ENCODE data around the gene IGFBPL1.
"Not testable (repeated sequence)": the region's sequence is repeated elsewhere in the genome, so short reads cannot be mapped to it uniquely, and the experiment has no call there.

The IGFBPL1 gene

DNA sequence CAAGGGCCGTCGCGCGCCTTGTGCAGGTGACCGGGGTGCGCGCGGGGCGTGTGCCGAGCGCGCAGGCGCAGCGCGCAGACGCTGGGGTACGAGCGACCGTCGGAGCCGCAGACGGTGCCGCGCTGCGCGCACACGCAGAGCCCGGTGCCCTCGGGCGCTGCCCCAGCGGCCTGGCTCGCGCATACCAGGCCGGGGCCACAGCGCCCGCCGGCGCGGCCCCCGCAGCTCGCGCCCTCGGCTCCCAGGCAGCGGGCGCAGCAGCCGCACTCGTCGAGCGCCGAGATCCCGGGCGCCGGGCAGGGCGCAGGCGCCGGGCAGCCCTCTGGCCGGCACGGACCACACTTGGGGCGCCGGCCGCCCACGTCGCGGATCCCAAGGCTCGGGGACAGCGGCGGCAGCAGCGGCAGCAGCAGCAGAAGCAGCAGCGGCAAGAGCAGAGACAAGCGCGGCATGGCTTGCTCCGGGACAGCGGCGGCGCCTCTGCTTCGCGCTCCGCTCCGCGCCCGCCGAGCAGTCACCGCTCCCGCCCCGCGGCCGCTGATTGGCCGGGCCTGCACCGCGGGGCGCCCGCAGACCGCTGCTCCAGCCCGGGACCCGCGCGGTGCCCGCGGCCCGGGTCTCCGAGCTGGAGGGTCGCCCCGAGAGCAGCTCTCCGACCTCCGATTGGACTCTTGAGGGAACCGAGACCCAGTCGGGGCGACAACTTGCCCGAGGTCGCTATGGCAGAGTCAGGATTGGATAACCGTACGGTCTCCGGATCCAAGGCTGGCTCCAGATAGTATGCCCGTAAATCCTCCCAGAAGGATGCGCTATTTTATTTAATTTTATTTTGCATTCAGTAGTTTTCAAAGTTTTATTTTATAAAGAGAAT is at the start of gene IGFBPL1:
Gene IGFBPL1, minus strand, starts transcription at position 482 of the 871 bp plus-strand sequence. Its CDS starts 30 bp downstream, at position 452.
- no peak for DNase-seq

GRCh38 chr9:38472583-38473249 is 48.5 kb upstream of the IGFBPL1 start:
- DNase-seq, result not testable (repeated sequence)

GRCh38 chr9:38467404-38467803 is 43.1 kb upstream of the IGFBPL1 start:
- no peak for DNase-seq

DNA sequence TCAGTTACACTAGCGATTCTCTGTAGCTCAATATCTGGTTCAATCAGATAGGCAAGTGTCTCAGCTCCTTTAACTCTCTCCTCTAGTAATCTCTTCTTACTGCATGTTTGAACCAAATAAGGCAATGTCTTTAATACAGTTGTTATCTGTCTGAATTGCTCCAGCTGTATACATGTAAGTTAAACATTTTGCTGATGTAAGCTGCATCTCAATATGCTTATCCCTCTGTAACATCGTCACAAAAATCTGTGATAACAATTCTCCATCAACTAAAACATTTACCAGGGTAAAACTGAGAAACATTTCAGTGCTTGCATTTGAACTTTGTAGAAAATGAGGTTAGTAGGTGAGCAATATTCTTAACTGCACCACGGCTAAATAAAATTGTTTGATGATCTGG is 29.6 kb upstream of the IGFBPL1 start:
- no peak for DNase-seq

DNA sequence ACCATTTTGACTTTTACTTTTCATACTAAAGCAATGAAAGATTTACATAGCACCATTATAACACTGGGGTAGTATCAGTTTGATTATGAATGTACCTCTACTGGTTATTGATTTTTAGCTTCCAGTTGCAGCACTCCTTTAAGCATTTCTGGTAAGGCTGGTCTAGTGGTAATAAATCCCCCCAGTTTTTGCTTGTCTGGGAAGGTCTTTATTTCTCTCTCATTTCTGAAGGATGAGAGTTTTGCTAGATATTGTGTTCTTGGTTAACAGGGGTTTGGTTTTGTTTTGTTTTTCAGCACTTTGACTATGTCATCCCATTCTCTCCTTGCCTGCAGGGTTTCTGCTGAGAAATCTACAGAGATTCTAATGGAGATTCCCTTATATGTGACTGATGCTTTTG is 26.9 kb upstream of the IGFBPL1 start:
- no peak for DNase-seq

- DNase-seq, result no peak
Observed at GRCh38 chr9:38447703-38448102, 23.4 kb upstream of the IGFBPL1 start.

GRCh38 chr9:38445154-38446043 is 21.1 kb upstream of the IGFBPL1 start:
- DNase-seq, result no peak

DNA sequence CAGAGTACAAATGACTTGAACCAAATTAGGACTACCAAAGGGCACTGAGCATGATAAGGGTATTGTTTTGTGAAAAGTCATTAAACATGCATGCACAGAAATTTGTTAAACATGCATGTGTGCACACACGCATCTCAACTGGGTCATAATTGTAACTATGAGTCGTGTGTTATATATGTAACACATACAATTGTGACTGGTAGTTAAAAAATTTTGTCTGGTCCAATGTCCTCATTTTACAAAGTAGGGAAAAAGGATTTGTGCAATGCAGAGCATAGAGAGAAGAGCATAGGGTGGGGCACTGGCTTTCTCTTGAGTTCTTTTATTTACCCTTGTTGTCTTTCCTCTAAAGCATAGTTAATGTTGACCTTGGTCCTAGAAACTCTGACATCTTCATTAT is 19.3 kb upstream of the IGFBPL1 start:
- no peak for DNase-seq

DNA sequence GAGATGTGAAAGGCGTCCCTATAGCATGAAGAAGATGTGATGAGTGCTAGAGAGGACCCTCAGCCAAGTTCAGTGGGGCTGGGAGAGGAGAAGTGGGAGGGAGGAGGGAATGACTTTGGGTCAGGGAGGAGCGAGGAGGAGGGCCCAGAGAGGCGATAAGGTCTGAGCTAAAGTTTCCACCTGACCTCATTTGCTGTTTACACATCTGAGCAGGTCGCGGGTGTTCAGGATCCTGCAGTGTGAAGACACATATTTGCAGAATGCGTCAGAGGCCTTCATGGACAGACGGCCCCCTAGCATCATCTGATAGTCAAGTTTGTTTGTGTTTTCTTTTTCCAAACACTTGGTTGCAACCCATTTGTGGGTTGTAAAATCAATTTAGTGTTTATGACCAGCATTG is 18.9 kb upstream of the IGFBPL1 start:
- no peak for DNase-seq

- no peak for DNase-seq
Observed at GRCh38 chr9:38442473-38443096, 18.3 kb upstream of the IGFBPL1 start.

- DNase-seq, result no peak
Observed at GRCh38 chr9:38441347-38442085, 17.3 kb upstream of the IGFBPL1 start.

GRCh38 chr9:38440516-38440915 is 16.3 kb upstream of the IGFBPL1 start:
- no peak for DNase-seq

- no peak for DNase-seq
Observed at GRCh38 chr9:38439916-38440301, 15.7 kb upstream of the IGFBPL1 start.

DNA sequence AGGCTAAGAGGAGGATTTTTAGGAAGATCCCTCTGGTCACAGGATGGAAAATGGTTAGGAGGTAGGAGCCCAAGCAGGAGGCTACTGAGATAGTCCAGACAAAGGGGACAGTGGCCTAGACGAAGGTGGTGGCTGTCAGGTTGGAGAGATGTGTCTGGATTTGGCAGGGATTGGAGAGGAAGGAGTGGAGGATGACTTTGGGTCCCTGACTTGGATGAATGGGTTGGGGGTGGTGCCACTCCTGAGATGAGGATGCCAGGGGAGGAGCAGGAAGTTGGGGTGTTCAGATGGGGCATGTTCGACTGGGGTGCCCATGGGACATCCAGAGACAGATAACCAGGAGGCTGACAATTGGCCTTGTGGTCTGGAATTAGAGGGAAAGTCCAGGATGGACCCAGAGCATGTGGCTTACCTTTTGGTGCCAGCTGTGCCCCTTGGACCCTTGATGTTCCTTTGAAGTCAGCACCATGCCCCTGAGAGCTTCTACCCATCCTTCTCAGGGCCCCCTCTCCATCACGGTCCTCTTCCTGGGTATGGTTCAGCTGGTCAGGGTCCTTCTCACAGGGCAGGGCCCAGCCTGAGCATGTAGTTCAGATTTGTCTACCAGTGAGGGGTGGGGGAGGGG is 15.1 kb upstream of the IGFBPL1 start:
- DNase-seq, result no peak

DNA sequence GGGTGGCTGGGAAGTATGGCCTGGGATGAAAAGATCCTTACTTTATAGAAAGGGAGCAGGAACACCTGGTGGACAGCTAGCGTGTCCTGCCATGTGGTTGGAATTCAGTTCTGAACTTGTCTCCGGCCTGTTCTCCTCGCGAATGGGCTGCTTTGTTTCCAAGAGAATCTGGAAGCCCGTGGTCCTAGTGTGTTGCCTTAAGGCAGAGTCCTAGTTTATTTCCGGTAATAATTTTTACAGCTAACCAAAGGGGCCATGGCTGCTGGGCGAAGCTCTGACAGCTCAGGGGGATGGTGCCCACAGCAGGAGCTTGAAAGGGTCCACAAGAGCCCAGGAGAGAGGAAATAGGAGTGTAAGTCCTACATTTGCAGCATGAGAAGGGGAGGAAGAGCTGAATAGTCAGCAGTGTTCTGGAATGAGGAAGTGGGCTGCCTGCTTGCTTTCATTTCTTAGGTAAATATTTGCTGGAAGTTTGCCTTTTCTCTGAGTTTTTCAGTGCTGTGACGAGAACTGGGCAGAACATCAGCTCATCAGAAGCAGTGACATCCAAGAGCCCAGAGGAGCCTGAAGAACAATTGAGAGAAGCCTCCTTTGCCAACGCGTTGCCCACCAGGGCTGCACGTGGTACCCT is 13.1 kb upstream of the IGFBPL1 start:
- no peak for DNase-seq

DNA sequence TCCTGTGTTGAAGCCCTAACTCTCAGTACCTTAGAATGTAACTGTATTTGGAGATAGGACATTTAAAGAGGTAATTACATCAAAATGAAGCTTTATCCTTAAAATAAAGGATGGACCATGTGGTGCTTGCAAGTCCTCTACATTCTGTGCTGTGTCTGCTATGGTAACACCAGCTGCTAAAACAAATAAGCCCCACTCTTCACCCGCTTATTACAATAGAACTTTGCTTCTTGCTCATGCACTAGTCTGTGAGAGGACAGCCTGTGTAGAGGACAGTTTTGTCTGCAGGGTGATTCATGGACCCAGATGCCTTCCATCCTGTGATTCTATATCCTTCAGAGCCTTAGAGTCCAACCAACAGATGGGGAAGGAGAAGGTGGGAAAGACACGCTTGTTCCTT is 12.5 kb upstream of the IGFBPL1 start:
- no peak for DNase-seq

DNA sequence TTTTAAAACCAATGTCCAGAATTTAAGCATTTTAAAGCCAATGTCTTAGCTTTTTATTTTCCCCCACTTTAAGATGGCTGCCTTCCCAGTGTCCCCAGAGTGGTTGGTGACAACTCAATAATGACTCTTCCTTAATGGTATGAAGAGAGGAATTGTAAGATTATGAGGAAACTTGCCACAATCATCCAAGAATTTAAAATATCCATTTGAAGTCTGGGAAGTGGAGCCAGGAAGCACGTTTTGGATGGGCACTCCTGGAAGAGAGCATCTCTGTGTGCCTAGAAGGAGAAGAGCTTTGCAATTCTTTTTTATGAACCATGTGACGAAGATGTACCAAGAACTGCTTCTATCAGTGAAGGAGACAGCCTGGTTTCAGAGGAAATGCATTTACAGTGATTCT is 11.3 kb upstream of the IGFBPL1 start:
- DNase-seq, result no peak

- no peak for DNase-seq
Observed at GRCh38 chr9:38434853-38435252, 10.6 kb upstream of the IGFBPL1 start.

DNA sequence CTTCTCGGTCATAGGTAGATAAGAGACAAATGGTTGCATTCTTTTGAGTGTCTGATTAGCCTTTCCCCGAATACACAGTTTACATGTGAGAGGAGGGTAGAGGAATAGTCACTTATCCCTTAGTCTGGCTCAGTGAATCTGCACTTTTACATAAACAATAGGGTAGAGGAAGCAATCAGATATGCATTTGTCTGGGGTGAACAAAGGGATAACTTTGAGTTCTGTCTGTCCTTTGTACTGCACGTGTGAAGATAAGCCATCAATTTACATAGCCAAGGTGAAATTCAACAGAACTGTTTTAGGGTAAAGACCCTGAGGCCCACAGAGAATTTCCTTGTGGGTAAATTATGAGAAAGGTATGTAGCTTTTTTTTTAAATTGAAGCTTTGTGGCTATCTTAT is 10.1 kb upstream of the IGFBPL1 start:
- no peak for DNase-seq

- DNase-seq, result no peak
Observed at GRCh38 chr9:38432922-38433510, 8.8 kb upstream of the IGFBPL1 start.

DNA sequence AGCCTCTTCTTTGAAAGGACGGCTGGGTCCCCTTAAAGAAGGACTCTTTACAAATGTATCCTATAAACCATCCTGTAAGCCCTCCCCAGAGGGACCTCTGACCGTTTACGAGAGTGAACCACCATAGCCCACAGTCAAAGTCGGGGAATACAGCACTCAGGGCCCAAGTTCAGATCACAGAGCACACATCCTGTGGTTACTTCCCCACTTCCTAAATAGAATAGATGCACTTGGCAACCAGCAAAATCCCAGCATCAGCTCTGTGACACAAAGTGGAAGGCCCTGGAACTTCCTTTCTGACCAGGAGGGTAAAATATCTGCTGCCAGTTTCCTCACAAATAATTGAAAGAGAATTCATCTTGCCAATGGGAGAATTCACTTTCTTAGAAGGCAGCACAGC is 6.9 kb upstream of the IGFBPL1 start:
- no peak for DNase-seq
